Peyer's patch (tissue), 4 donors: ENCODE data around the gene INO80B. TPM values are rescaled to one million over a fixed set of nuclear protein-coding genes. Genes with fewer than 3 reads are reported as not detected.
A peak's percentile ranks its signal among the peaks of the same experiment; 100 is the strongest.

Experiments used
- DNase-seq, 3 donors: peaks; one replicate each; pipeline ENCODE4 v3.0.0-alpha.2; 2017 to 2019
- H3K27ac ChIP-seq, 4 donors: fragments of 200-600 bp; sonication (generic); one replicate each; pipeline ENCODE4 v1.5.1; 2016 to 2019
- H3K27me3 ChIP-seq, 2 donors: fragments of 200-600 bp; sonication (generic); one replicate each; pipeline ENCODE4 v1.5.1; 2019
- H3K36me3 ChIP-seq, 3 donors: fragments of 200-600 bp; sonication (generic); one replicate each; pipeline ENCODE4 v1.5.1; 2016 to 2019
- H3K4me1 ChIP-seq, 4 donors: fragments of 200-600 bp; sonication (generic); one replicate each; pipeline ENCODE4 v1.5.1; 2016 to 2019
- H3K4me3 ChIP-seq, 4 donors: fragments of 200-600 bp; sonication (generic); 1 replicate in 3 of 4; 2 replicates in 1 of 4; pipeline ENCODE4 v1.5.1; 2016 to 2019; ENCODE audit warnings: mild to moderate bottlenecking in 1 of 4
- H3K9me3 ChIP-seq, 4 donors: fragments of 200-600 bp; sonication (generic); one replicate each; pipeline ENCODE4 v1.5.1; 2016 to 2019; ENCODE audit warnings: mild to moderate bottlenecking in 1 of 4
- CTCF ChIP-seq, 6 experiments: fragments of 450-650 bp in 4 of 6; fragments of 200-600 bp in 2 of 6; sonication (generic) in 1 of 6; IDR thresholded peaks; one replicate each; pipeline ENCODE4 v1.5.1; 2017 to 2019; ENCODE audit warnings: antibody characterized with exemption in 6 of 6, mild to moderate bottlenecking in 3 of 6, moderate library complexity in 1 of 6
- POLR2A ChIP-seq, 2 donors: fragments of 450-650 bp; IDR thresholded peaks; one replicate each; pipeline ENCODE4 v1.5.1; 2017; ENCODE audit warnings: antibody characterized with exemption in 2 of 2, mild to moderate bottlenecking in 2 of 2, moderate library complexity in 2 of 2
- total RNA-seq, 4 donors: library from RNA; depleted of rRNA; stranded (reverse); fragments of >200 nt; gene quantifications; one replicate each; pipeline ENCODE4 v1.1.0, GENCODE V29; 2016

Gene INO80B
- total RNA-seq, 4 donors from 2014 or later, result 5.4 to 83.3 (median 41.8) TPM

GRCh38 chr2:74488643-74489481 is 34.0 kb downstream of the INO80B start:
- Histone ChIP-seq H3K4me3 (no peak overlapping the region), H3K4me1 (peaks cover 0 to 14% (median 1%) of the 10 kb centered on the region in 4 donors), H3K36me3 (peaks cover 0 to 70% (median 0%) of the 10 kb centered on the region in 3 donors), H3K9me3 (no peaks in the 10 kb centered on the region), H3K27me3 (no peaks in the 10 kb centered on the region), H3K27ac (peak overlapping the region in 2 of 4 donors; percentile 27 to 73)
- peak in 1 of 3 donors; percentile 65 for DNase-seq
- peak in 2 of 6 experiments; percentile 15 to 18 for TF ChIP-seq CTCF (IDR thresholded peaks at IDR 0.05)
- no peak for TF ChIP-seq POLR2A (IDR thresholded peaks at IDR 0.05)

DNA sequence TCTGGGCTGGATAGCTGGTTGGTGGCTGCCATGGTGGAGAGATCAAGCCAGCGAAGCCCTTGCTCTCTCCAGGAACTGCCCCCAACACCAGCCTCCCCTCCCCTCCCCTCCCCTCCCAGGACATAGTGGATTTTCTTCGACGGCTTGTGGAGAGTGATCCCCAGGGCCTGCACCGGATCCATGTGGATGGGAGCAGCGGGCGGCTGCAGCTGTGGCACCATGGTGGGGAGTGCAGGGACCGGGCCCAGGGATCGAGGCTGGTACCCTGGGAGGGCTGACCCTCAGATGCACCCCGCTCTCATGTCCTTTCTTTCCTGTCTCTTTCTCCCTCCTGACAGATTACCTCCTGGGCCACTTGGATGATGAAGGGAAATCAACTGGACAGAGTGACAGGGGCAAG is 35.0 kb downstream of the INO80B start:
- H3K4me1 ChIP-seq, result peaks cover 0 to 8% (median 1%) of the 10 kb centered on the region in 4 donors
- H3K4me3 ChIP-seq, result no peak overlapping the region
- TF ChIP-seq CTCF (IDR thresholded peaks at IDR 0.05) (no peak), POLR2A (IDR thresholded peaks at IDR 0.05) (no peak)
- H3K36me3 ChIP-seq, result peaks cover 0 to 77% (median 0%) of the 10 kb centered on the region in 3 donors
- DNase-seq, result no peak
- H3K27ac ChIP-seq, result no peak overlapping the region
- H3K9me3 ChIP-seq, result no peaks in the 10 kb centered on the region
- H3K27me3 ChIP-seq, result no peaks in the 10 kb centered on the region

GRCh38 chr2:74491648-74492544 is 37.0 kb downstream of the INO80B start:
- H3K27ac ChIP-seq, result no peak overlapping the region

DNA sequence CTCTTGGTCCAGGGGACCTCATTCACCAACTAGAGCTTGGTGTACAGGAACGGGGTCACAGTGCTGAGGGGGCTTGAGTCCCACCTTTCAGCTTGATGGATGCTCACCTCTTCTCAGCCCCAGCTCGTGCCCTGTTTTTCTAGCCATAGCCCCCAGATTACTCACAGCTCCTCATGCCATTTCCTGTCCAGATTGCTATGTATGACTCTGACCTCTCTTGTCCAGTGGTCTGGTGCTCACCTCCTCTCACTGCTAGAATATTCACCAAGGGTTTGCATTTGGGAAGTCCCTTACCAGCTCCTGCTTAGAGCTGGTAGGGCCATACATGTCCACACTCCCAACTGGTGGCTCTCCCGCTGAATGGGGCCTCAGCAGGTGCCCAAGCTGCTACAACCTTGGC is 38.7 kb downstream of the INO80B start:
- no peaks in the 10 kb centered on the region for H3K27me3 ChIP-seq
- no peak overlapping the region for H3K4me3 ChIP-seq
- peaks cover 0 to 52% (median 0%) of the 10 kb centered on the region in 3 donors for H3K36me3 ChIP-seq
- peak in 1 of 3 donors; percentile 7 for DNase-seq
- peaks cover 2 to 20% (median 7%) of the 10 kb centered on the region in 4 donors for H3K4me1 ChIP-seq
- H3K9me3 ChIP-seq, result no peaks in the 10 kb centered on the region
- no peak overlapping the region for H3K27ac ChIP-seq
- TF ChIP-seq CTCF (IDR thresholded peaks at IDR 0.05) (no peak), POLR2A (IDR thresholded peaks at IDR 0.05) (no peak)

More at GRCh38 chr2:74491648-74492544, 37.0 kb downstream of the INO80B start:
- TF ChIP-seq CTCF (IDR thresholded peaks at IDR 0.05), result no peak
- TF ChIP-seq POLR2A (IDR thresholded peaks at IDR 0.05), result no peak
- H3K4me3 ChIP-seq, result no peak overlapping the region
- no peaks in the 10 kb centered on the region for H3K9me3 ChIP-seq
- H3K36me3 ChIP-seq, result peaks cover 0 to 60% (median 0%) of the 10 kb centered on the region in 3 donors
- peaks cover 0 to 8% (median 1%) of the 10 kb centered on the region in 4 donors for H3K4me1 ChIP-seq
- no peak for DNase-seq
- no peaks in the 10 kb centered on the region for H3K27me3 ChIP-seq

GRCh38 chr2:74495440-74495839 is 40.6 kb downstream of the INO80B start:
- Histone ChIP-seq H3K4me1 (peaks cover 3 to 29% (median 19%) of the 10 kb centered on the region in 4 donors), H3K9me3 (no peaks in the 10 kb centered on the region), H3K27me3 (no peaks in the 10 kb centered on the region), H3K36me3 (peaks cover 0 to 41% (median 0%) of the 10 kb centered on the region in 3 donors), H3K4me3 (no peak overlapping the region), H3K27ac (no peak overlapping the region)
- DNase-seq, result peak in 1 of 3 donors; percentile 5
- TF ChIP-seq CTCF (IDR thresholded peaks at IDR 0.05) (no peak), POLR2A (IDR thresholded peaks at IDR 0.05) (no peak)
